ENCODE results near the gene NHS.
A peak's percentile ranks its signal among the peaks of the same experiment; 100 is the strongest.
"Not testable (repeated sequence)": the region's sequence is repeated elsewhere in the genome, so short reads cannot be mapped to it uniquely, and the experiment has no call there.

NHS gene

DNA sequence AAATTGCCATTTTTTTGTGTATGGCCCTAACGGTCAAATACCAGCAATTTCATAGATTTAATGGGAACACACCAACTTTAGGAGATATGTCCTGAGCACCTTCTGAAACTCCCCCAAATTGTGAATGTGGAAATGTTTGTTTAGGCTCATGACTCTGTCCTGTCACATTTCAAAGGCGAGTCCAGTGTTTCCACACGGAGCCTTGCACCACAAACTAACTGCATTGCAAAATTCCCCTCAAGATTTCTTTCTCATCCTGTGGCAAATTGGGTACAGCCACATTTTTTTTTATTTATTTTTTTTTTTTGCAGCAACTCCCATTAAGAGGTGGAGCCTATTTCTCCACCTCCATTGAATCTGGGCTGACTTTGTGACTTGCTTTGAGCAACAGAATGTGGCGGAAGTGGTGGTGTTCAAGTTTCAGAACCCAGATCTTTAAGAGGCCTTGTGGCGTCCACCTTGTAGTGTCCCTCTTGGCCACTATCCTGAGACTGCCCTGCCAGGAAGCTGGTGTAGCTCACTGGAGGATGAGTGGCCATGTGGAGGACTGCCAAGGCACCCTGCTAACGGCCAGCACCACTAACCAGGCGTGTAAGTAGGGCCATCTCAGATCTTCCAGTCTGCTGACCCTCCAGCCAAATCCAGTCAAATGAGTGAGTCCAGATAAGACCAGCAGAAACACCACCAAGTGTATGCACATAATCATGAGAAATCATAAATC lies 189.8 kb downstream of the NHS start:
- DNase-seq (ENCODE audit: low read depth) = peak; percentile 80
- H3K36me3 ChIP-seq (ENCODE audit: control insufficient read depth, insufficient read depth, low read length, severe bottlenecking) = no peaks in the 10 kb centered on the region
- no peaks in the 10 kb centered on the region for H3K9me3 ChIP-seq (ENCODE audit: control insufficient read depth, low read length)
- H3K4me1 ChIP-seq (ENCODE audit: control insufficient read depth, insufficient read depth, low read length) = peaks cover 48% of the 10 kb centered on the region
- no peaks in the 10 kb centered on the region for H3K27me3 ChIP-seq (replicated peaks; ENCODE audit: control insufficient read depth, insufficient read depth, low read length)
- no peak overlapping the region for H3K4me3 ChIP-seq (ENCODE audit: low read length)
- H3K9ac ChIP-seq (ENCODE audit: low read length) = no peak overlapping the region

DNA sequence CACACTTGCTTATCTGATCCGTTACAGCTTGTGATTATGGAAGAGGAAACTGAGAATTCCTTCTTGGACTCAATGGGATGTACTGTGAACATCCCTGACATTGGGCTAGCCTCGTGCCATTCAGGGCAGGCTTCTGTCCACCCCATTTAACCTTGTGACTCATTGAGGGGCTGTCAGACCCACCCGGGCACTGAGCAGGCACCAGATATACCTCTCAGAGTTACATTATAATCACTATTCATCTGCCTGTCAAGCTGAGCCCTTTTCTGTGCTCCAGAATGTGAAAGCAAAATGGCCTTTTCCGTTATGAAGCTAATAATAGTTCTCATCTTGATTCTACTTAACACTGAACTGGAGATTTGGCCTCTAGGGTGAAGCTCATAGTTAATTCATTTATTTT lies 191.7 kb downstream of the NHS start:
- DNase-seq (ENCODE audit: low read depth) = no peak
- Histone ChIP-seq H3K9me3 (ENCODE audit: control insufficient read depth, low read length) (no peaks in the 10 kb centered on the region), H3K4me3 (ENCODE audit: low read length) (no peak overlapping the region), H3K27me3 (replicated peaks; ENCODE audit: control insufficient read depth, insufficient read depth, low read length) (no peaks in the 10 kb centered on the region), H3K4me1 (ENCODE audit: control insufficient read depth, insufficient read depth, low read length) (peaks cover 36% of the 10 kb centered on the region), H3K36me3 (ENCODE audit: control insufficient read depth, insufficient read depth, low read length, severe bottlenecking) (no peaks in the 10 kb centered on the region), H3K9ac (ENCODE audit: low read length) (peak overlapping the region; percentile 63)

DNA sequence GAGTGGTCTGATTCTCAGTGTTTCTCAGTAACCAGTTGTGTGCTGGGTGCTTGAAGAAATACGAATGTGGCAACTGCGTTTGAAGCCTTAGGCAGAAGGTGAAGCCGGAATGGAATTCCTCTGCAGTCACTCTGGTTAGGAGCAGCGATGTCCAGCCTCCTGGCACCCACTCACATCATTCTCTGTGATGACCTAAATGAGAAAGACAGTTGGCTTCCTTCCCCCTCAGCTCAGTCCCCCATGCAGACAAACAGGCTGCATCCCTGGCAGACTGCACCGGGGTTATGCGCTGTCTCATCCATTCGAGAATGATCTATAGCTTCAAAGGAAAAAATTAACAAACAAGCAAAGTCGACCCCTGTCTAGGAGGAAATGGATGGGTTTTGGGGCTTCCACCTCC lies 192.2 kb downstream of the NHS start:
- H3K4me1 ChIP-seq (ENCODE audit: control insufficient read depth, insufficient read depth, low read length) = peaks cover 36% of the 10 kb centered on the region
- peak overlapping the region; percentile 36 for H3K4me3 ChIP-seq (ENCODE audit: low read length)
- no peaks in the 10 kb centered on the region for H3K27me3 ChIP-seq (replicated peaks; ENCODE audit: control insufficient read depth, insufficient read depth, low read length)
- no peaks in the 10 kb centered on the region for H3K9me3 ChIP-seq (ENCODE audit: control insufficient read depth, low read length)
- no peaks in the 10 kb centered on the region for H3K36me3 ChIP-seq (ENCODE audit: control insufficient read depth, insufficient read depth, low read length, severe bottlenecking)
- peak overlapping the region; percentile 63 for H3K9ac ChIP-seq (ENCODE audit: low read length)
- DNase-seq (ENCODE audit: low read depth) = no peak

DNA sequence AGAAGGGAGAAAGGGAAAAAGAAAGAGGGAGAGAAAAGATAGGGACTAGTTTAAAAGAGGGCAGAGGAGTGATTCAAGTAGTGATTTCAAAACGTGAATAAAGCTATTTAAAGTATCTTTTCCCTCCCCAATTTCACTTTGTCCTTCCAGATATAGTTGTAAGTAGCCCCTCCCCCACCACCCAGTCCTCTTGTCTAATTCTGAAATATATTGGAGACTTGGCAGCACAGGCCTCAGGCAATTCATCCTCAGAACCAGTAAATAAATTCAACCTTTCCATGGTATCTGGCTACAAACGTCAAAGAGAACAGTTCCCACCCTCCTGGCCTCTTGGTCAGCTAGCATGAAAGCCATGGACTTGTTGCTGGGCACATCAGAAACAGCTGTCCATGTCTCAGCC lies 192.8 kb downstream of the NHS start:
- peaks cover 36% of the 10 kb centered on the region for H3K4me1 ChIP-seq (ENCODE audit: control insufficient read depth, insufficient read depth, low read length)
- peak overlapping the region; percentile 63 for H3K9ac ChIP-seq (ENCODE audit: low read length)
- peak overlapping the region; percentile 36 for H3K4me3 ChIP-seq (ENCODE audit: low read length)
- DNase-seq (ENCODE audit: low read depth) = no peak
- H3K9me3 ChIP-seq (ENCODE audit: control insufficient read depth, low read length) = no peaks in the 10 kb centered on the region
- no peaks in the 10 kb centered on the region for H3K36me3 ChIP-seq (ENCODE audit: control insufficient read depth, insufficient read depth, low read length, severe bottlenecking)
- H3K27me3 ChIP-seq (replicated peaks; ENCODE audit: control insufficient read depth, insufficient read depth, low read length) = no peaks in the 10 kb centered on the region

DNA sequence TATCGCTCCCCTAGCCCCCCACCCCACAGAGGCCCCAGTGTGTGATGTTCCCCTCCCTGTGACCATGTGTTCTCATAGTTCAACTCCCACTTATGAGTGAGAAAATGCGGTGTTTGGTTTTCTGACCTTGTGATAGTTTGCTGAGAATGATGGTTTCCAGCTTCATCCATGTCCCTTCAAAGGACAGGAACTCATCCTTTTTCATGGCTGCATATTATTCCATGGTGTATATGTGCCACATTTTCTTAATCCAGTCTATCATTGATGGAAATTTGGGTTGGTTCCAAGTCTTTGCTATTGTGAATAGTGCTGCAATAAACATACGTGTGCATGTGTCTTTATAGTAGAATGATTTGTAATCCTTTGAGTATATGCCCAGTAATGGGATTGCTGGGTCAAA lies 193.8 kb downstream of the NHS start:
- not testable (repeated sequence) for H3K9me3 ChIP-seq (ENCODE audit: control insufficient read depth, low read length); H3K4me3 ChIP-seq (ENCODE audit: low read length); DNase-seq (ENCODE audit: low read depth); H3K27me3 ChIP-seq (replicated peaks; ENCODE audit: control insufficient read depth, insufficient read depth, low read length); H3K36me3 ChIP-seq (ENCODE audit: control insufficient read depth, insufficient read depth, low read length, severe bottlenecking); H3K9ac ChIP-seq (ENCODE audit: low read length)
- H3K4me1 ChIP-seq (ENCODE audit: control insufficient read depth, insufficient read depth, low read length) = peaks cover 33% of the 10 kb centered on the region

DNA sequence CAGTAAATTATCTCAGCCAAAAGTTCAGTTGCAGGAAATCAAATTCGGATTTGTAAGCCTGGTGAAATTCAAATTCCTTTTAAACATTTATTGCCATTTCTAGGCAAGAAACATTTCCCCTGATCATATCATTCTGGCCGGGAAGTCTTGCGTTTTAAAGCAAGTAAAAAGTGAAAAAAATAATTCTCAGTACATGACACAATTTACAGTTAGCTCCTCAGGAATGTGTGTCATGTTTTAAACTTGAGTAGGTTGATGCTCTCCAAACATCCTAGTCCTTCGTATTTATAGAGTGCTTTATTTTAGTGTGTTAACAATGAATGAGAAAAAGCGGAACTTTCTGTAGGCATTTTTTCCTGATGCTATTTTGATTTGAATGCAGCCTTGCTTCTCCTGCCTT lies 204.0 kb downstream of the NHS start:
- H3K9ac ChIP-seq (ENCODE audit: low read length) = no peak overlapping the region
- H3K9me3 ChIP-seq (ENCODE audit: control insufficient read depth, low read length) = no peaks in the 10 kb centered on the region
- H3K27me3 ChIP-seq (replicated peaks; ENCODE audit: control insufficient read depth, insufficient read depth, low read length) = peaks cover 10% of the 10 kb centered on the region
- no peak overlapping the region for H3K4me3 ChIP-seq (ENCODE audit: low read length)
- DNase-seq (ENCODE audit: low read depth) = peak; percentile 41
- no peaks in the 10 kb centered on the region for H3K36me3 ChIP-seq (ENCODE audit: control insufficient read depth, insufficient read depth, low read length, severe bottlenecking)
- H3K4me1 ChIP-seq (ENCODE audit: control insufficient read depth, insufficient read depth, low read length) = peaks cover 32% of the 10 kb centered on the region

DNA sequence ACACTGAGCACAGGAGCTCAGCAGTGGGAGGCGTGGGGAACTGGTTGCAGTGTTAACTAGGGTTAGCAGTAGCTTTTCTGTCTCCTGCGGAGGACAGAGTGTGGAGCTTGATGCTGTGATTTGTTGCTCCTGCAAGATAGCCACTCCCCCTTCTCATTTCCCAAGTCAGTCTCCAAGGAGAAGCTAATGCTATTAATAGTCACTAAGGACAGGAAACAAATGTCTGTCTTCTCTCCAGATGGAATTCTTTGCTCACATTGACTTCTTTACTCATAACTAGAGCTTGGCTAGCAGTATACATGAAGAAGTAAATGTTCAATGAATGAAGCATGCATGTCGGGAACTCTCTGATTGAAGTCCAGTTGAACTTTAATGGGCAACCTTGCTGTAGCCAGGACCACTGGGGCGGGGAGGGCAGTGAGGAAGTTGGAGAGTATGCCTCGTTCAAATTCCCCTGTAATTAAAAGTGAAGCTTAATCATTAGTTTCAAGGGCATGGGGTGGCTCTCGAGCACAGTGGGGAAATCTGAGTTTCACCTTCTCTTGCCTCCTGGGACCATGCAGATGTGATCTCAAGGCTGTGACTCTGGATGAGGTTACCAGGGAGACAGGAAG lies 205.6 kb downstream of the NHS start:
- Histone ChIP-seq H3K27me3 (replicated peaks; ENCODE audit: control insufficient read depth, insufficient read depth, low read length) (peaks cover 10% of the 10 kb centered on the region), H3K4me1 (ENCODE audit: control insufficient read depth, insufficient read depth, low read length) (peaks cover 32% of the 10 kb centered on the region), H3K4me3 (ENCODE audit: low read length) (no peak overlapping the region), H3K9me3 (ENCODE audit: control insufficient read depth, low read length) (no peaks in the 10 kb centered on the region), H3K9ac (ENCODE audit: low read length) (peak overlapping the region; percentile 25), H3K36me3 (ENCODE audit: control insufficient read depth, insufficient read depth, low read length, severe bottlenecking) (no peaks in the 10 kb centered on the region)
- DNase-seq (ENCODE audit: low read depth) = peak; percentile 46

DNA sequence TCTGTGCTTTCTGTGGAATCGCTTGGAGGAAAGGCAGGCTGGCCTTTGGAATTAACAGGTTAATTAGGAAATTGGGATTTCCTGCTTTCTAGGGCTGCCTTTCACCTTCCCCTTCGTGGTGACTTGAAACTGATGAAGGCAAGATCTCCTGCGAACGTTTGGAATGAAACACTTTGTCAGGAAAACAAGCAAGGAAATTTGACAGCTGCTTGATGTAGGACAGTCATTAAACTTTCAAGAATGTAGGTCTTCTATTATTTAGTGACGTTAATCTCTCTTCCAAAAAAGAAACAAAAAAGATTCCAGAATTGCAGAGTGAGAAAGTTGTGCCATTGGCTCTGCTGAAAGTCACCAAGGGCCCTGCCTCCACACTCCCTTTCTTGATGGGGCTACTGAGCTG lies 206.6 kb downstream of the NHS start:
- no peaks in the 10 kb centered on the region for H3K9me3 ChIP-seq (ENCODE audit: control insufficient read depth, low read length)
- H3K27me3 ChIP-seq (replicated peaks; ENCODE audit: control insufficient read depth, insufficient read depth, low read length) = peaks cover 10% of the 10 kb centered on the region
- no peak overlapping the region for H3K4me3 ChIP-seq (ENCODE audit: low read length)
- H3K9ac ChIP-seq (ENCODE audit: low read length) = no peak overlapping the region
- H3K4me1 ChIP-seq (ENCODE audit: control insufficient read depth, insufficient read depth, low read length) = peaks cover 32% of the 10 kb centered on the region
- H3K36me3 ChIP-seq (ENCODE audit: control insufficient read depth, insufficient read depth, low read length, severe bottlenecking) = no peaks in the 10 kb centered on the region
- DNase-seq (ENCODE audit: low read depth) = no peak

DNA sequence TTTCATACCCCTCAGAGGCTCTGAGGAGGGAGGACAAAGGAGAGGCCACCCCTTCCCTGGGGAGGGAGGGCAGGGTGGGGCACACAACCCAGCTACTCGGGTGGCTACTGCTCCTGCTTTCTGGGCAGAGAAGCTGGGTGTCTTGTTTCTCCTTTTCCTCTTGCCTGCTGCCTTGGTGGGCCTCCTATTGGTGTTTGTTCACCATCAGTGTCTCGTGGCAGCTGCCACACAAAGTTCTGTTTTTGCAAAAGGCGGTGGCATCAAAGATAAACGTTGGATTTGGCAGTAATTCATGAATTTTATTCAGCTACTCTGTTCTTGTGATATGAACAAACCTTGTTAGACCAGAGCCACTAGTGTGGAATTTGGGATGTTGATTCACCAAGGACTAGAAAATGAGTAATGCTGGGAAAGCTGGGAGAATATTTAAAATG lies 209.3 kb downstream of the NHS start:
- Histone ChIP-seq H3K9ac (ENCODE audit: low read length) (no peak overlapping the region), H3K4me1 (ENCODE audit: control insufficient read depth, insufficient read depth, low read length) (peaks cover 24% of the 10 kb centered on the region), H3K27me3 (replicated peaks; ENCODE audit: control insufficient read depth, insufficient read depth, low read length) (peaks cover 10% of the 10 kb centered on the region), H3K36me3 (ENCODE audit: control insufficient read depth, insufficient read depth, low read length, severe bottlenecking) (no peaks in the 10 kb centered on the region), H3K4me3 (ENCODE audit: low read length) (no peak overlapping the region), H3K9me3 (ENCODE audit: control insufficient read depth, low read length) (no peaks in the 10 kb centered on the region)
- DNase-seq (ENCODE audit: low read depth) = peak; percentile 55

DNA sequence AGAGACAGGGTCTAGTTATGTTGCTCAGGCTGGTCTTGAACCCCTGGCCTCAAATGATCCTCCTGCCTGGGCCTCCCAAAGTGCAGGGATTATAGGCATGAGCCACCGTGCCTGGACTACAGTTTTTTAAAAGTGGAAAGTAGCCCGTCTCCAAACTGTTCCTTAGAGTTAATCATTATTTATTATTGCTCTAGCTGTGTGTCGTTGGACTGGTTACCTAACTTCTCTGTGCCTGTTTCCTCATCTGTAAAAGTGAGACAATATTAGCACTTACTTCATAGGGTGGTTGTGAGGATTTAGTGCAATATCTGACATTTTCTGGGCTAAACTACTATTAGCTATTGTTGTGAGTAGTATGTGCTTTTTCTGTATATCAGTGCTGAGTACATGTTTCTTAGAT lies 210.0 kb downstream of the NHS start:
- H3K9ac ChIP-seq (ENCODE audit: low read length) = no peak overlapping the region
- peaks cover 6% of the 10 kb centered on the region for H3K27me3 ChIP-seq (replicated peaks; ENCODE audit: control insufficient read depth, insufficient read depth, low read length)
- peaks cover 17% of the 10 kb centered on the region for H3K4me1 ChIP-seq (ENCODE audit: control insufficient read depth, insufficient read depth, low read length)
- H3K9me3 ChIP-seq (ENCODE audit: control insufficient read depth, low read length) = no peaks in the 10 kb centered on the region
- no peak for DNase-seq (ENCODE audit: low read depth)
- no peak overlapping the region for H3K4me3 ChIP-seq (ENCODE audit: low read length)
- no peaks in the 10 kb centered on the region for H3K36me3 ChIP-seq (ENCODE audit: control insufficient read depth, insufficient read depth, low read length, severe bottlenecking)

DNA sequence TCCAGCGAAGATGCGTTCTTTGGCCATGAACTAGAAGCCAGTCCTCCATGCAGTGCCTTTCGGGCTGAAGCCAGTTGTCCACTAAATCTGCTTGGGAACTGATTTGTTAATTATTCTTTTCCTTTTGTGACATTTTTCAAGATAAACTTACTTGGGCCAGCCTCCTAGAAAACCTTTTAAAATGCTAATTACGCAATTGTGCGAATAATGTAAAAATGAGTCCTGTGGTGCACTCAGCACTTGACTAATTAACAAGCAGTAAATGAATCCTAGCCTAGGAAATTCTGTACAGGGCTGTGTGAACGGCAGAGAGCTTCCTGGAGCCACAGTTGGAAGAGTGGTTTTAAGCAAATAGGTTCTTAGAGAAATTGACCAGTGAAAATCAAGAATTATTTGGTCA lies 212.4 kb downstream of the NHS start:
- H3K9ac ChIP-seq (ENCODE audit: low read length) = no peak overlapping the region
- DNase-seq (ENCODE audit: low read depth) = no peak

More for the DNA sequence above, 212.4 kb downstream of the NHS start:
- Histone ChIP-seq H3K9me3 (ENCODE audit: control insufficient read depth, low read length) (no peaks in the 10 kb centered on the region), H3K4me1 (ENCODE audit: control insufficient read depth, insufficient read depth, low read length) (peaks cover 15% of the 10 kb centered on the region), H3K36me3 (ENCODE audit: control insufficient read depth, insufficient read depth, low read length, severe bottlenecking) (no peaks in the 10 kb centered on the region), H3K27me3 (replicated peaks; ENCODE audit: control insufficient read depth, insufficient read depth, low read length) (peaks cover 6% of the 10 kb centered on the region), H3K4me3 (ENCODE audit: low read length) (no peak overlapping the region)

All from adipocyte (in vitro differentiated cells).